GM10847 (cell line): ENCODE data around the gene ABHD12.

Source experiments
- POLR2A ChIP-seq: IDR thresholded peaks from 2 replicates; pipeline ENCODE4 v1.6.1; 2011; ENCODE audit not compliant: insufficient read length; ENCODE audit errors: extremely low read depth

Gene ABHD12

DNA sequence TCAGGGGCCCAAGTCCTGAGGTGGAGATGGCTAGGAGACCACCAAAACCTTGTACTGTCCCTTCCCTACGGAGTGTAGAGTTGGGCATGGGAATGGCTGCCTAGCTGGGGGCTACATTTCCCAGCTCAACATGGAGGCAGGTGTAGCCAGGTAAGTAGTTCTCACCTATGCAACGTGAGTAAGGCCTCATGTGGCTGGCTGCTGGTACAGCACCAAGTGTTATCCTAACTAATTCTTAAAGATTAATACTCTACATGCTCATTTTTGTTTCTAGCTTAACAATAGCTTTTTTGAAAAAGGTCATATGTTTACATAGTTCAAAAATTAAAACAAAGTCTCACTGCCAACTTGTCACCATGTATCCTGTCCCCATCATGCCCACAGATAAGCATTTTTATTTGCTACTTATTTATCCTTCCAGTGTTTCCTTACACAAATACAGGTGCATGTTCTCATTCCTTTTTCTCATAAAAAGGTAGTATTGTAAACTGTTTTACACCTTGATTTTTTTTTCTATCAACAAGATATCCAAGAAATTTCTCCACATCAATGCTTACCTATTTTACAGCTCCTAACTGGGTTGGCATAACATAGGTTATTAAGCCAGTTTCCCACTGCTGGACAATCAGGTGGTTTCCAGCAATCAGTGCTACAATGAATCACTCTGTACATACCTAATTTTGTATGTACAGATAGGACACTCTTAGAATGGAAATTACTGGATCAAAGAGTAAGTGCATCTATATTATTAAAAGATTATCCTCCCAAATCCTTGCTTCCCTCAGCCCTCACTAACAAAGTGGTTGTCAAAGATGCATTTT is 25.5 kb downstream of the ABHD12 start:
- TF ChIP-seq POLR2A, result no peak

- no peak for TF ChIP-seq POLR2A
Measured at GRCh38 chr20:25364180-25364788, 26.4 kb downstream of the ABHD12 start.

DNA sequence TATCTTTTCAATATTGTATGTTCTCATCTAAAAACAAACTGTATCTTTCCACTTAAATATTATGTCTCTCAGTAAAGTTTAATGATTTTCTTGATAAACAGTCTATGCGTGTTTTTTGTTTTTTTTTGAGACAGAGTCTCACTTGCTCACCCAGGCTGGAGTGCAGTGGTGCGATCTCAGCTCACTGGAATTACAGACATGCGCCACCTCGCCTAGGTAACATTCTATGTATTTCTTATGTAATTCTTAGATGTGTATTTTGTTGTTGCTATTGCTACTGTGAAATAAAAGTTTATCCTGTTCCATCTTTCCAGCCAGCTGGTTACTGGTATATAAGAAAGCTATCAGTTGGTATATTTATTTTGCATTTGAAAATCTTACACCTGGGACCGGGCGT is 29.4 kb downstream of the ABHD12 start:
- no peak for TF ChIP-seq POLR2A

DNA sequence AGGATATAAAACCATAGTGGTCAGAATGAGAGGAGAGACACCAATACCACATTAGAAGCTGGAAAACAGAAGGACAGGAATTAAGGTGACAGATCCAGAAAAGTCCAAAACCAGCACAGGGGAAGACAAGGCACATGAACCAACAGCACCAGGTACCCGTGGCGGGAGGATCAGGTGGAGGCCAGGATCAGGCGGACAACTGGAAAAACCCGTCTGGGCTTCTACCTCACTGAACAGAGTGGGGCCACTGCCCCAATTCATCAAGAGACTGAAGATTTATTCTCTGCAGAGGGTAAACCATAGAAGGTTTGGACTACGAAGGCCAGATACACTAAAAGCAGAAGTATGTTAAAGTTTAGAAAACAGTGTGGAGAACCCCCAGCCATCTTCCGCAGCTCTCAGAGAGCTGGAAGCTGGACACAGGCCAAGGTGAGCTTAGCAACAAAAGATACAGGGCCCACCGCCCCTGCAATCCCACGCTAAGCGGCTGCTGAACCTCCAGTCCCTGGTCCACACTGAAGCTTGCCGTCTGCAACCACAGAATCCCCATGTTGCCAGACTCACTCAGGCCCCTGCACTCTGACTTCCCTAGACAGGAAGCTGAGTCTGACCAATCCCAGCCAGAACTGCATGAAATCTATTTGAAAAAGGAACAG is 29.9 kb downstream of the ABHD12 start:
- no peak for TF ChIP-seq POLR2A

DNA sequence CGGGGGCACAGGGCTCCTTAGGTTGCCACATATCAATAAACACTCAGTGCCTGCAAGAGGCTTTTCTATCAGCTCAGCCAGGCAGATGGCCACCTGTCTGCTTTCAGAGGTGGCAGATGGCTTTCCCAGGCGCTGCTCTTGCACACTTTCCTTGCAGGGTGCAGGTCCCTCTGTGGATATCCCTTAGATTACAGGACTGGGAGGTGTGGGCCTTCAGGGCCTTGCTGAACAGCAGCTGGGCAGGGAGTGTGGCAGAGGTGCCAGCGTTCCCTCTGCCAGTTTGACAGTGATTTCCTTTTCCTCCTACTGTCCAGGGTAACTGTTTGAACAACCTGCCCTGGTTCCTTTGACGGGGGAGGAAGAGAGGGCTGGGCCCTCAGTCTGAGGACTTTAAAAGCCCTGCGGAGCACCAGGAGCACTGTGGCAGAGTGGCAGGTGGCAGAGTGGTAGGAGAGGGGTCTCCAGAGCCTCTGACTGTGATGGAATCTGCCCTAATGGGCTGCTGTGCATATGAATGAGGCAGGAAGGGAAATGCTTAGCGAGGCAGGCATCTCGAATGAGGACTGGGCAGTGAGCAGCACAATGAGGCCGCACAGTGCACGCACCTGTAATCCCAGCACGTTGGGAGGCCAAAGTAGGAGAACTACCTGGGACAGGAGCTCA is 34.2 kb downstream of the ABHD12 start:
- no peak for TF ChIP-seq POLR2A

- TF ChIP-seq POLR2A, result no peak
Measured at GRCh38 chr20:25355866-25356265, 34.8 kb downstream of the ABHD12 start.

- no peak for TF ChIP-seq POLR2A
Measured at GRCh38 chr20:25355011-25355595, 35.5 kb downstream of the ABHD12 start.

GRCh38 chr20:25353747-25354705 is 36.6 kb downstream of the ABHD12 start:
- no peak for TF ChIP-seq POLR2A

GRCh38 chr20:25353353-25353746 is 37.3 kb downstream of the ABHD12 start:
- no peak for TF ChIP-seq POLR2A

DNA sequence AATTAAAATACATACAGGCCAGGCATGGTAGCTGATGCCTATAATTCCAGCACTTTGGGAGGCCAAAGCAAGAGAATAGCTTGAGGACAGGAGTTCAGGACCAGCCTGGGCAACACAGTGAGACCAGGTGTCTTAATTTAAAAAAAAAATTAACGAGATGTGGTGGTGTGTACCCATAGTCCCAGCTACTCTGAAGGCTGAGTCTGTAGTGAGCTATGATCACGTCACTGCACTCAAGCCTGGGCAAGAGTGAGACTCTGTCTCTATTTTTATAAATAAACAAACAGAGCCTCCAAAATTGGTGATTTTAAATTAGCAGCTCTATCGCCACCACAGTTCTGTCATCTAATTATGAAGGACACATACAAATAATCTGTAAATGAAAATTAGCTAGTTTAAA is 37.9 kb downstream of the ABHD12 start:
- no peak for TF ChIP-seq POLR2A

DNA sequence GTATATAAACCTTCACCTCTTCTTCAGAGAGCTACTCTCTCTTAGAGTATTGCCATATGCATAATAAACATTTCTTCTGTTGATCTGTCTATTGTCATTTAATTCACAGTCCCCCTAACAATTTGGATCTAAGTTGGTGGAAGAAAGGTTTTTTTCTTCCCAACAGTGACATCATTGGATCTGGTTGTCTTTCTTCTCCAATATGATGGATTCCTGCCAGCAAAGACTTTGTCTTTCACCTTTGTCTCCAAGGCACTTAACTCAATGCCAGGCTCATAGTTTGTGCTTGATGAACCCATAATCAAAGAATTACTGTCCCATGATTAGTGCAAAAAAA is 39.6 kb downstream of the ABHD12 start:
- TF ChIP-seq POLR2A, result no peak

DNA sequence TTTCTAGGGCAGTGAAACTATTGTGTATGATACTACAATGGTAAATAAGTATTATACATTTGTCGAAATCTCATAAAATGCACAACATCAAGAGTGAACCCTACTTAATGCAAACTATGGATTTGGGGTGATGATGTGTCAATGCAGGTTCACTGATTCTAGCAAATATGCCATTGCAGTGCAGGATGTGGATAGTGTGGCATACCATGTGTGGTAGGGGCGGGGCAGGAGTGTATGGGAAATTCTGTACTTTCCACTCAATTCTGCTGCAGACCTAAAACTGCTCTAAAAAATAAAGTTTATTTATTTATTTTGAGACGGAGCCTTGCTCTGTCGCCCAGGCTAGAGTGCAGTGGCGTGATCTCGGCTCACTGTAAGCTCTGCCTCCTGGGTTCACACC is 44.3 kb downstream of the ABHD12 start:
- no peak for TF ChIP-seq POLR2A

GRCh38 chr20:25345721-25346120 is 44.9 kb downstream of the ABHD12 start:
- no peak for TF ChIP-seq POLR2A

GRCh38 chr20:25344634-25345033 is 46.0 kb downstream of the ABHD12 start:
- no peak for TF ChIP-seq POLR2A
